ENCODE measurements around the gene SNTN. TPM values are rescaled to one million over a fixed set of nuclear protein-coding genes. Genes with fewer than 3 reads are reported as not detected.

SNTN gene
- total RNA-seq, 1 experiment from 2014 or later, result not detected

- intact Hi-C loops (cut with micrococcal nuclease; ENCODE audit: unreplicated experiment), result loop anchor here (5.0 kb wide), 1 partner anchor 155 kb away; the partner anchor contains the start of gene C3orf49
- H3K4me3 ChIP-seq (ENCODE audit: low read depth, low read length, poor library complexity, severe bottlenecking), result no peak overlapping the region
- TF ChIP-seq EZH2 (IDR thresholded peaks at IDR 0.05; ENCODE audit: borderline replicate concordance, low read depth, low read length, poor library complexity, severe bottlenecking), result no peak
- TF ChIP-seq CTCF (conservative IDR thresholded peaks at IDR 0.05; ENCODE audit: low read depth, low read length), result no peak
- CTCF ChIA-PET, result no interaction called here
- no TSS peak for BruUV-seq (replicated peaks)
- DNase-seq (ENCODE audit: low spot score), result no peak
- H3K27ac ChIP-seq (ENCODE audit: low read depth, low read length, poor library complexity, severe bottlenecking), result no peak overlapping the region
- H3K27me3 ChIP-seq (replicated peaks; ENCODE audit: insufficient read depth, low read depth, low read length, poor library complexity), result no peaks in the 10 kb centered on the region
- H3K9me3 ChIP-seq (ENCODE audit: low read depth, low read length, poor library complexity, severe bottlenecking), result no peaks in the 10 kb centered on the region
- POLR2A ChIA-PET (ENCODE audit: low non-redundant PET), result no interaction called here
- no peaks in the 10 kb centered on the region for H3K36me3 ChIP-seq (ENCODE audit: insufficient read depth, low read length, poor library complexity, severe bottlenecking)
- H3K4me1 ChIP-seq (ENCODE audit: insufficient read depth, low read length, poor library complexity, severe bottlenecking), result no peaks in the 10 kb centered on the region
Observed at GRCh38 chr3:63662011-63662410, 9.5 kb downstream of the SNTN start.

- Histone ChIP-seq H3K4me3 (ENCODE audit: low read depth, low read length, poor library complexity, severe bottlenecking) (no peak overlapping the region), H3K36me3 (ENCODE audit: insufficient read depth, low read length, poor library complexity, severe bottlenecking) (no peaks in the 10 kb centered on the region), H3K4me1 (ENCODE audit: insufficient read depth, low read length, poor library complexity, severe bottlenecking) (no peaks in the 10 kb centered on the region), H3K27ac (ENCODE audit: low read depth, low read length, poor library complexity, severe bottlenecking) (no peak overlapping the region), H3K9me3 (ENCODE audit: low read depth, low read length, poor library complexity, severe bottlenecking) (no peaks in the 10 kb centered on the region), H3K27me3 (replicated peaks; ENCODE audit: insufficient read depth, low read depth, low read length, poor library complexity) (no peaks in the 10 kb centered on the region)
- ChIA-PET POLR2A (ENCODE audit: low non-redundant PET) (no interaction called here), CTCF (no interaction called here)
- TF ChIP-seq EZH2 (IDR thresholded peaks at IDR 0.05; ENCODE audit: borderline replicate concordance, low read depth, low read length, poor library complexity, severe bottlenecking) (no peak), CTCF (conservative IDR thresholded peaks at IDR 0.05; ENCODE audit: low read depth, low read length) (0 out of 2 replicates have a peak, but pooled peaks have one; percentile 20)
- BruUV-seq (replicated peaks), result no TSS peak
- intact Hi-C loops (cut with micrococcal nuclease; ENCODE audit: unreplicated experiment), result loop anchor here (5.0 kb wide), 1 partner anchor 155 kb away; the partner anchor contains the start of gene C3orf49
- DNase-seq (ENCODE audit: low spot score), result peak; percentile 1
Observed at GRCh38 chr3:63662500-63662899, 10.0 kb downstream of the SNTN start.

GRCh38 chr3:63670544-63670943 lies 18.1 kb downstream of the SNTN start:
- Histone ChIP-seq H3K4me1 (ENCODE audit: insufficient read depth, low read length, poor library complexity, severe bottlenecking) (no peaks in the 10 kb centered on the region), H3K4me3 (ENCODE audit: low read depth, low read length, poor library complexity, severe bottlenecking) (no peak overlapping the region), H3K27ac (ENCODE audit: low read depth, low read length, poor library complexity, severe bottlenecking) (no peak overlapping the region), H3K27me3 (replicated peaks; ENCODE audit: insufficient read depth, low read depth, low read length, poor library complexity) (no peaks in the 10 kb centered on the region), H3K9me3 (ENCODE audit: low read depth, low read length, poor library complexity, severe bottlenecking) (no peaks in the 10 kb centered on the region), H3K36me3 (ENCODE audit: insufficient read depth, low read length, poor library complexity, severe bottlenecking) (no peaks in the 10 kb centered on the region)
- CTCF ChIA-PET, result no interaction called here
- intact Hi-C loops (cut with micrococcal nuclease; ENCODE audit: unreplicated experiment), result loop anchor here (5.0 kb wide), 1 partner anchor 137 kb away; no protein-coding TSS in a partner anchor
- no peak for DNase-seq (ENCODE audit: low spot score)
- BruUV-seq (replicated peaks), result no TSS peak
- no peak for TF ChIP-seq EZH2 (IDR thresholded peaks at IDR 0.05; ENCODE audit: borderline replicate concordance, low read depth, low read length, poor library complexity, severe bottlenecking)
- no peak for TF ChIP-seq CTCF (conservative IDR thresholded peaks at IDR 0.05; ENCODE audit: low read depth, low read length)
- POLR2A ChIA-PET (ENCODE audit: low non-redundant PET), result no interaction called here

Data from A673 (cell line).